K562 (cell line): ENCODE results near the gene ILK. TPM values are rescaled to one million over a fixed set of nuclear protein-coding genes. Genes with fewer than 3 reads are reported as not detected.

Experiments
- E4F1 ChIP-seq: fragments of 250-450 bp; sonication (Bioruptor Pico); IDR thresholded peaks from 2 replicates; pipeline ENCODE4 v1.5.0; 2021; ENCODE audit warnings: mild to moderate bottlenecking, borderline replicate concordance
- FOXK1 ChIP-seq: sonication (generic); formaldehyde crosslinking; IDR thresholded peaks from 2 replicates; pipeline ENCODE4 v1.8.0; 2022; ENCODE audit warnings: missing genetic modification reagents, mild to moderate bottlenecking, borderline replicate concordance
- JUN ChIP-seq, 2 experiments: sonication (generic) in 1 of 2; formaldehyde crosslinking in 1 of 2; IDR thresholded peaks; 2 replicates each; pipeline versions ENCODE4 v1.6.1 to v1.8.0; 2012 to 2022; ENCODE audit warnings: borderline replicate concordance in 2 of 2, mild to moderate bottlenecking in 2 of 2, improper control_type of control experiment in 1 of 2, low read depth in 1 of 2, low read length in 1 of 2, missing genetic modification reagents in 1 of 2
- KLF10 ChIP-seq: fragments of 250-450 bp; sonication (Bioruptor Pico); IDR thresholded peaks from 2 replicates; pipeline ENCODE4 v1.6.1; 2021; ENCODE audit warnings: matching md5 sums
- KLF16 ChIP-seq: IDR thresholded peaks from 2 replicates; pipeline ENCODE4 v1.6.1; 2016; ENCODE audit warnings: antibody characterized with exemption
- MAFK ChIP-seq: IDR thresholded peaks from 2 replicates; pipeline ENCODE4 v1.6.1; 2011; ENCODE audit warnings: low read length, improper control_type of control experiment
- MXI1 ChIP-seq: IDR thresholded peaks from 2 replicates; pipeline ENCODE4 v1.6.1; 2011; ENCODE audit warnings: low read depth, mild to moderate bottlenecking, improper control_type of control experiment, low read length
- ZFPM2 ChIP-seq: fragments of 250-450 bp; sonication (Bioruptor Pico); IDR thresholded peaks from 2 replicates; pipeline ENCODE4 v1.5.1; 2022; ENCODE audit warnings: mild to moderate bottlenecking
- ZNF699 ChIP-seq: fragments of 250-450 bp; sonication (Bioruptor Pico); IDR thresholded peaks from 2 replicates; pipeline ENCODE4 v1.8.0; 2021; ENCODE audit warnings: mild to moderate bottlenecking, moderate library complexity; ENCODE audit not compliant: insufficient replicate concordance
- ZZZ3 ChIP-seq: fragments of 450-650 bp; IDR thresholded peaks from 2 replicates; pipeline ENCODE4 v1.6.1; 2016; ENCODE audit warnings: antibody characterized with exemption, mild to moderate bottlenecking, moderate library complexity
- polyA plus RNA-seq, 8 experiments: library from polyadenylated mRNA; depleted of rRNA in 4 of 8; stranded (reverse) in 5 of 8; unstranded in 3 of 8; fragments of >200 nt; fragmentation: Nextera tagmentation in 2 of 8; fragmentation: Illumina TruSeq in 1 of 8; extraction: Ambion mirVana in 2 of 8; extraction: Trizol in 1 of 8; gene quantifications; 2 replicates each; pipeline versions ENCODE4 v1.2.1 to v1.2.3, GENCODE V29; 2011 to 2014; ENCODE audit warnings: inconsistent platforms in 1 of 8, missing spikeins in 1 of 8
- total RNA-seq, 7 experiments: library from RNA; depleted of rRNA in 6 of 7; stranded (reverse); fragments of >200 nt in 6 of 7; fragmentation: Illumina TruSeq in 2 of 7; extraction: Trizol in 2 of 7; gene quantifications; 2 replicates each; pipeline versions ENCODE4 v1.2.1 to v1.2.3, GENCODE V29; 2011 to 2021; ENCODE audit warnings: low replicate concordance in 1 of 7
- TF ChIP-seq, protein P1 (sequence below): IDR thresholded peaks from 3 replicates; pipeline ENCODE4 v1.6.1; 2011; ENCODE audit warnings: borderline replicate concordance, mild to moderate bottlenecking; ENCODE audit not compliant: insufficient read length, insufficient read depth

The ILK gene
- total and polyA plus RNA-seq, 9 of the 15 experiments (the other 6 are each of a cell fraction or from before 2014, with no cell fraction given): 43.3 to 95.9 (median 58.9) TPM

- TF ChIP-seq E4F1 (CRISPR knock-in tag) (no peak), ZNF699 (CRISPR knock-in tag) (no peak), ZZZ3 (no peak), JUN (IDR thresholded peaks at IDR 0.05; ENCODE audit: borderline replicate concordance, low read depth, low read length) (no peak), JUN (CRISPR knock-in tag; IDR thresholded peaks at IDR 0.05; ENCODE audit: borderline replicate concordance) (no peak), KLF10 (CRISPR knock-in tag) (no peak), ZFPM2 (CRISPR knock-in tag) (no peak), MXI1 (no peak), MAFK (no peak), FOXK1 (CRISPR knock-in tag) (no peak), KLF16 (no peak)
- TF ChIP-seq, protein P1, sequence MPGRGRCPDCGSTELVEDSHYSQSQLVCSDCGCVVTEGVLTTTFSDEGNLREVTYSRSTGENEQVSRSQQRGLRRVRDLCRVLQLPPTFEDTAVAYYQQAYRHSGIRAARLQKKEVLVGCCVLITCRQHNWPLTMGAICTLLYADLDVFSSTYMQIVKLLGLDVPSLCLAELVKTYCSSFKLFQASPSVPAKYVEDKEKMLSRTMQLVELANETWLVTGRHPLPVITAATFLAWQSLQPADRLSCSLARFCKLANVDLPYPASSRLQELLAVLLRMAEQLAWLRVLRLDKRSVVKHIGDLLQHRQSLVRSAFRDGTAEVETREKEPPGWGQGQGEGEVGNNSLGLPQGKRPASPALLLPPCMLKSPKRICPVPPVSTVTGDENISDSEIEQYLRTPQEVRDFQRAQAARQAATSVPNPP: no peak
Observed at GRCh38 chr11:6617315-6617781, 13.8 kb downstream of the ILK start (continued).
